ES-I3 (cell line): ENCODE results near the gene CDCA5.
A peak's percentile ranks its signal among the peaks of the same experiment; 100 is the strongest.

Experiments
- H3K36me3 ChIP-seq: 2 replicates; pipeline ENCODE4 v1.6.1; 2013; ENCODE audit warnings: mild to moderate bottlenecking, low read length, control low read depth, moderate library complexity; ENCODE audit not compliant: insufficient read depth
- H3K4me1 ChIP-seq: 2 replicates; pipeline ENCODE4 v1.6.1; 2013; ENCODE audit warnings: mild to moderate bottlenecking, control low read depth, low read length; ENCODE audit not compliant: insufficient read depth
- H3K9ac ChIP-seq: 2 replicates; pipeline ENCODE4 v1.6.1; 2013; ENCODE audit warnings: low read depth, mild to moderate bottlenecking, low read length, moderate library complexity
- H3K9me3 ChIP-seq: 2 replicates; pipeline ENCODE4 v1.6.1; 2013; ENCODE audit warnings: mild to moderate bottlenecking, low read length, moderate library complexity; ENCODE audit not compliant: control insufficient read depth, insufficient read depth

CDCA5 gene

GRCh38 chr11:65114538-65115171 lies 30.8 kb upstream of the CDCA5 start:
- Histone ChIP-seq H3K4me1 (peaks cover 5% of the 10 kb centered on the region), H3K36me3 (peaks cover 2% of the 10 kb centered on the region), H3K9ac (no peak overlapping the region), H3K9me3 (no peaks in the 10 kb centered on the region)

GRCh38 chr11:65113839-65114238 lies 30.0 kb upstream of the CDCA5 start:
- Histone ChIP-seq H3K36me3 (no peaks in the 10 kb centered on the region), H3K9ac (no peak overlapping the region), H3K4me1 (peaks cover 5% of the 10 kb centered on the region)

GRCh38 chr11:65113361-65113756 lies 29.5 kb upstream of the CDCA5 start:
- Histone ChIP-seq H3K4me1 (peaks cover 5% of the 10 kb centered on the region), H3K9ac (peak overlapping the region; percentile 56), H3K9me3 (no peaks in the 10 kb centered on the region), H3K36me3 (no peaks in the 10 kb centered on the region)

More at GRCh38 chr11:65113839-65114238, 30.0 kb upstream of the CDCA5 start:
- no peaks in the 10 kb centered on the region for H3K9me3 ChIP-seq

- Histone ChIP-seq H3K4me1 (peaks cover 5% of the 10 kb centered on the region), H3K36me3 (no peaks in the 10 kb centered on the region), H3K9ac (peak overlapping the region; percentile 56), H3K9me3 (no peaks in the 10 kb centered on the region)
These were observed 28.9 kb upstream of the CDCA5 start for GRCh38 chr11:65112546-65113360.

GRCh38 chr11:65111744-65112545 lies 28.1 kb upstream of the CDCA5 start, which contains the start of gene TM7SF2:
TM7SF2 (plus strand) TSS chr11:65111872; CDS start chr11:65112016, 144 bp downstream.
- H3K9me3 ChIP-seq: no peaks in the 10 kb centered on the region
- H3K36me3 ChIP-seq: no peaks in the 10 kb centered on the region
- peak within 1 kb of the TSS; percentile 56 for H3K9ac ChIP-seq
- peaks cover 5% of the 10 kb centered on the region for H3K4me1 ChIP-seq

GRCh38 chr11:65111159-65111743 lies 27.4 kb upstream of the CDCA5 start:
- H3K9me3 ChIP-seq: no peaks in the 10 kb centered on the region
- H3K4me1 ChIP-seq: peaks cover 5% of the 10 kb centered on the region
- H3K36me3 ChIP-seq: no peaks in the 10 kb centered on the region
- H3K9ac ChIP-seq: no peak overlapping the region

- H3K9ac ChIP-seq: no peak overlapping the region
- no peaks in the 10 kb centered on the region for H3K9me3 ChIP-seq
- H3K4me1 ChIP-seq: peaks cover 5% of the 10 kb centered on the region
- no peaks in the 10 kb centered on the region for H3K36me3 ChIP-seq
These were observed 26.6 kb upstream of the CDCA5 start for GRCh38 chr11:65110354-65110861.

GRCh38 chr11:65109231-65110198 lies 25.7 kb upstream of the CDCA5 start:
- no peaks in the 10 kb centered on the region for H3K9me3 ChIP-seq
- H3K4me1 ChIP-seq: peaks cover 5% of the 10 kb centered on the region
- no peaks in the 10 kb centered on the region for H3K36me3 ChIP-seq

GRCh38 chr11:65108469-65109123 lies 24.8 kb upstream of the CDCA5 start:
- peaks cover 3% of the 10 kb centered on the region for H3K4me1 ChIP-seq
- H3K36me3 ChIP-seq: no peaks in the 10 kb centered on the region
- H3K9ac ChIP-seq: no peak overlapping the region
- no peaks in the 10 kb centered on the region for H3K9me3 ChIP-seq

More at GRCh38 chr11:65109231-65110198, 25.7 kb upstream of the CDCA5 start:
- no peak overlapping the region for H3K9ac ChIP-seq

- H3K9ac ChIP-seq: no peak overlapping the region
- no peaks in the 10 kb centered on the region for H3K9me3 ChIP-seq
- no peaks in the 10 kb centered on the region for H3K4me1 ChIP-seq
- no peaks in the 10 kb centered on the region for H3K36me3 ChIP-seq
These were observed 24.1 kb upstream of the CDCA5 start for GRCh38 chr11:65107751-65108468.

GRCh38 chr11:65107078-65107477 lies 23.2 kb upstream of the CDCA5 start:
- no peaks in the 10 kb centered on the region for H3K9me3 ChIP-seq
- H3K4me1 ChIP-seq: no peaks in the 10 kb centered on the region
- H3K36me3 ChIP-seq: no peaks in the 10 kb centered on the region
- no peak overlapping the region for H3K9ac ChIP-seq

GRCh38 chr11:65104628-65105027 lies 20.8 kb upstream of the CDCA5 start:
- no peaks in the 10 kb centered on the region for H3K4me1 ChIP-seq

More at GRCh38 chr11:65104628-65105027, 20.8 kb upstream of the CDCA5 start:
- no peak overlapping the region for H3K9ac ChIP-seq
- no peaks in the 10 kb centered on the region for H3K36me3 ChIP-seq
- no peaks in the 10 kb centered on the region for H3K9me3 ChIP-seq
